Gastroesophageal sphincter (tissue), 3 donors: ENCODE data around the gene CEBPB.

ENCODE experiments used
- CTCF ChIP-seq, 4 experiments: fragments of 200-600 bp in 2 of 4; fragments of 450-650 bp in 2 of 4; sonication (generic) in 1 of 4; IDR thresholded peaks; one replicate each; pipeline ENCODE4 v1.5.1; 2017 to 2019; ENCODE audit warnings: antibody characterized with exemption in 4 of 4, mild to moderate bottlenecking in 2 of 4, moderate library complexity in 2 of 4
- EP300 ChIP-seq: sonication (generic); formaldehyde crosslinking; IDR thresholded peaks from one replicate; pipeline ENCODE4 v1.6.1; 2017; ENCODE audit warnings: antibody characterized with exemption, mild to moderate bottlenecking
- POLR2A ChIP-seq, 2 donors: fragments of 450-650 bp; IDR thresholded peaks; one replicate each; pipeline ENCODE4 v1.6.1; 2017; ENCODE audit warnings: antibody characterized with exemption in 2 of 2, mild to moderate bottlenecking in 2 of 2, moderate library complexity in 1 of 2
- POLR2AphosphoS5 ChIP-seq: sonication (generic); formaldehyde crosslinking; IDR thresholded peaks from one replicate; pipeline ENCODE4 v1.6.1; 2017; ENCODE audit warnings: antibody characterized with exemption

- TF ChIP-seq EP300 (no peak), CTCF (IDR thresholded peaks at IDR 0.05) (no peak), POLR2AphosphoS5 (no peak), POLR2A (IDR thresholded peaks at IDR 0.05) (no peak)
These were observed 46.7 kb downstream of the CEBPB start for GRCh38 chr20:50237349-50237748.
